Endodermal cell (in vitro differentiated cells): Measurements from ENCODE around the gene PRR30. TPM values are rescaled to one million over a fixed set of nuclear protein-coding genes. Genes with fewer than 3 reads are reported as not detected.

Experiments used
- DNase-seq: peaks from one replicate; pipeline ENCODE4 v3.0.0-alpha.2; 2017
- H3K27ac ChIP-seq: 2 replicates; pipeline ENCODE4 v1.5.1; 2013; ENCODE audit warnings: mild to moderate bottlenecking, low read depth, low read length, moderate library complexity
- H3K27me3 ChIP-seq: 2 replicates; pipeline ENCODE4 v1.6.1; 2013; ENCODE audit warnings: mild to moderate bottlenecking, low read length, moderate library complexity; ENCODE audit not compliant: insufficient read depth, control insufficient read depth, poor library complexity, severe bottlenecking
- H3K36me3 ChIP-seq: 2 replicates; pipeline ENCODE4 v1.7.0; 2013; ENCODE audit warnings: mild to moderate bottlenecking, low read length, moderate library complexity; ENCODE audit not compliant: control insufficient read depth, insufficient read depth
- H3K4me1 ChIP-seq: one replicate; pipeline ENCODE4 v1.7.0; 2013; ENCODE audit warnings: low read length; ENCODE audit not compliant: control insufficient read depth, insufficient read depth
- H3K4me3 ChIP-seq: 2 replicates; pipeline ENCODE4 v1.5.1; 2013; ENCODE audit warnings: mild to moderate bottlenecking, low read length, moderate library complexity
- H3K9ac ChIP-seq: 2 replicates; pipeline ENCODE4 v1.6.1; 2013; ENCODE audit warnings: mild to moderate bottlenecking, low read length, moderate library complexity; ENCODE audit not compliant: poor library complexity, severe bottlenecking; ENCODE audit errors: extremely low read depth
- H3K9me3 ChIP-seq: 2 replicates; pipeline ENCODE4 v1.6.1; 2013; ENCODE audit warnings: mild to moderate bottlenecking, low read length, moderate library complexity; ENCODE audit not compliant: control insufficient read depth
- H3K27ac Mint-ChIP-seq: 2 replicates; pipeline ENCODE4 v1.8.0; 2020; ENCODE audit warnings: mixed read lengths
- H3K27me3 Mint-ChIP-seq: 2 replicates; pipeline ENCODE4 v1.8.0; 2021; ENCODE audit warnings: mild to moderate bottlenecking, mixed read lengths; ENCODE audit not compliant: insufficient read depth
- H3K36me3 Mint-ChIP-seq: 2 replicates; pipeline ENCODE4 v1.8.0; 2020; ENCODE audit warnings: low read depth, mixed read lengths
- H3K4me1 Mint-ChIP-seq: 2 replicates; pipeline ENCODE4 v1.8.0; 2020; ENCODE audit warnings: mixed read lengths
- H3K4me3 Mint-ChIP-seq: 2 replicates; pipeline ENCODE4 v1.8.0; 2020; ENCODE audit warnings: mild to moderate bottlenecking, moderate library complexity, mixed read lengths
- H3K9me3 Mint-ChIP-seq: 2 replicates; pipeline ENCODE4 v1.8.0; 2020; ENCODE audit warnings: mild to moderate bottlenecking, mixed read lengths
- CTCF ChIP-seq: fragments of 200-600 bp; sonication (generic); conservative IDR thresholded peaks from 2 replicates; pipeline ENCODE4 v1.5.0; 2021; ENCODE audit warnings: antibody characterized with exemption, mild to moderate bottlenecking
- WGBS, 2 experiments: methylation state at CpG; one replicate each; pipeline versions ENCODE4 v1.1.5 to v1.1.7; 2013; ENCODE audit warnings: missing lambda C conversion rate in 2 of 2, mixed read lengths in 1 of 2; ENCODE audit not compliant: insufficient coverage in 1 of 2, insufficient read length in 1 of 2; 5-methylcytosine and 5-hydroxymethylcytosine counted together
- total RNA-seq, 2 donors: library from RNA; stranded (reverse); fragmentation: NEBNext Ultra II Directional in 1 of 2; extraction: Animal tissue kit (Norgen Biotek cat#: 25700) in 1 of 2; gene quantifications; 2 replicates in 1 of 2; 3 replicates in 1 of 2; pipeline ENCODE4 v1.2.1, GENCODE V29; 2021

PRR30 gene
- total RNA-seq, 2 donors from 2014 or later, result not detected

GRCh38 chr2:27143285-27143684 lies 4.1 kb upstream of the PRR30 start:
- no peaks in the 10 kb centered on the region for H3K36me3 ChIP-seq
- H3K4me3 ChIP-seq, result no peak overlapping the region
- DNase-seq, result no peak
- peaks cover 23% of the 10 kb centered on the region for H3K27me3 Mint-ChIP-seq
- no peaks in the 10 kb centered on the region for H3K9me3 Mint-ChIP-seq
- no peak for TF ChIP-seq CTCF
- H3K4me1 ChIP-seq, result no peaks in the 10 kb centered on the region
- H3K27ac ChIP-seq, result no peak overlapping the region
- H3K9me3 ChIP-seq, result no peaks in the 10 kb centered on the region
- no peak overlapping the region for H3K27ac Mint-ChIP-seq
- 86% methylated on average over 1 of the region's 1 CpG for WGBS, 2 experiments
- no peak overlapping the region for H3K4me3 Mint-ChIP-seq
- no peaks in the 10 kb centered on the region for H3K4me1 Mint-ChIP-seq
- H3K9ac ChIP-seq, result no peak overlapping the region
- H3K36me3 Mint-ChIP-seq, result no peaks in the 10 kb centered on the region
- peaks cover 6% of the 10 kb centered on the region for H3K27me3 ChIP-seq

- Histone ChIP-seq H3K4me1 (no peaks in the 10 kb centered on the region), H3K27ac (no peak overlapping the region), H3K36me3 (no peaks in the 10 kb centered on the region), H3K9me3 (no peaks in the 10 kb centered on the region), H3K4me3 (no peak overlapping the region), H3K9ac (no peak overlapping the region), H3K27me3 (peaks cover under 1% of the 10 kb centered on the region)
- Mint-ChIP-seq H3K27me3 (peaks cover 19% of the 10 kb centered on the region), H3K4me3 (no peak overlapping the region), H3K9me3 (no peaks in the 10 kb centered on the region), H3K4me1 (peaks cover 7% of the 10 kb centered on the region), H3K36me3 (peaks cover 3% of the 10 kb centered on the region), H3K27ac (no peak overlapping the region)
- DNase-seq, result no peak
- 89 to 91% methylated on average over 6 to 7 of the region's 7 CpGs for WGBS, 2 experiments
- no peak for TF ChIP-seq CTCF
These were observed 1.1 kb downstream of the PRR30 start for GRCh38 chr2:27138111-27138510.

GRCh38 chr2:27137322-27137935 lies 1.8 kb downstream of the PRR30 start:
- Mint-ChIP-seq H3K36me3 (peaks cover 7% of the 10 kb centered on the region), H3K27ac (no peak overlapping the region), H3K4me1 (peaks cover 10% of the 10 kb centered on the region), H3K9me3 (no peaks in the 10 kb centered on the region), H3K27me3 (peaks cover 14% of the 10 kb centered on the region), H3K4me3 (no peak overlapping the region)
- 93% methylated on average over 12 to 21 of the region's 21 CpGs for WGBS, 2 experiments
- H3K9me3 ChIP-seq, result no peaks in the 10 kb centered on the region
- TF ChIP-seq CTCF, result no peak
- H3K4me1 ChIP-seq, result no peaks in the 10 kb centered on the region
- no peaks in the 10 kb centered on the region for H3K27me3 ChIP-seq
- H3K27ac ChIP-seq, result no peak overlapping the region
- no peak overlapping the region for H3K4me3 ChIP-seq
- H3K9ac ChIP-seq, result no peak overlapping the region
- no peak for DNase-seq
- H3K36me3 ChIP-seq, result peaks cover 6% of the 10 kb centered on the region
